ENCODE data around the gene C2orf42.
"Not testable (repeated sequence)": the region's sequence is repeated elsewhere in the genome, so short reads cannot be mapped to it uniquely, and the experiment has no call there.

The C2orf42 gene

DNA sequence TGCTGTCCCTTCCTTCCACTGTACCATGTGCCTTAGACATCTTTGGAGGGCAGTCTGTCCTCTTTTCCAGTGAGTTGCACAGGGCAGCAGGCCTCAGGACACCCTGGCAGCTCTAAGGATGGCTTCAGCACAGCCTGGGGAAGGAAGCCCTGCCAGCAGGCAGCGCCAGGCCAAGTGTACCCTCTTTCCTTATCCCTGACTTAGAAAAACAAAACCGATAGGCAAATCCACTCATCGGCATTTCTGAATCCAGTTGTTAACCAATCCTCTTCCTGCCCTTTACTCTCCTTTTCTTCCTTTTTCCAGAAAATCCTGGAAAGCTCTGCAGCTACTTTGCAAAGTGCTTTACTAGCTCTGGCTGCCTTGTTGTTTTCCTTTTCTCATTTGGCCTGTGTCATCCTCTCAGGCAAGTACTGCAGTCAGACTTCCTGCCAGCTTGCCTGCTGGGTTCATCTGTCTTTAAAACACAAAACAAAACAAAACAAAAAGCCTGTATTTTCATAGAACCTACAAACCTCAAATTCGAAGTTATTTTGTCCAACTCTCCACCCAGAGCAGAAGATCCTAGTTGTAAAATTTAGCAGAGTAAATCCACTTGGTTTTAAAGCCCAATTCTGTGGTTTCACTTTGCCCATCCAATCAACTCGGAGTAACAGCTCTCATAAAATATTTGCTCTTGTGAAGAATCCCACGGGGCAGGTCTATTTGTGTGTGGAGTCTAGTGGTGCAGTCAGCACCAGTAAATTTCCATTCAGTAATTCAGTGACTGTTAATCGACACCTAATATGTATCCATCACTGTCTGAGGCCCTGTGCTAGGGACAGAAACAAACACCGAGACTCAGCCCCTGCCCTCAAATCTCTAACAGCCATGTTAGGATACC, 58.3 kb downstream of the C2orf42 start:
- in situ Hi-C loops (cut with MboI; ENCODE audit: low sequenced_read_pairs) = no loop called here

DNA sequence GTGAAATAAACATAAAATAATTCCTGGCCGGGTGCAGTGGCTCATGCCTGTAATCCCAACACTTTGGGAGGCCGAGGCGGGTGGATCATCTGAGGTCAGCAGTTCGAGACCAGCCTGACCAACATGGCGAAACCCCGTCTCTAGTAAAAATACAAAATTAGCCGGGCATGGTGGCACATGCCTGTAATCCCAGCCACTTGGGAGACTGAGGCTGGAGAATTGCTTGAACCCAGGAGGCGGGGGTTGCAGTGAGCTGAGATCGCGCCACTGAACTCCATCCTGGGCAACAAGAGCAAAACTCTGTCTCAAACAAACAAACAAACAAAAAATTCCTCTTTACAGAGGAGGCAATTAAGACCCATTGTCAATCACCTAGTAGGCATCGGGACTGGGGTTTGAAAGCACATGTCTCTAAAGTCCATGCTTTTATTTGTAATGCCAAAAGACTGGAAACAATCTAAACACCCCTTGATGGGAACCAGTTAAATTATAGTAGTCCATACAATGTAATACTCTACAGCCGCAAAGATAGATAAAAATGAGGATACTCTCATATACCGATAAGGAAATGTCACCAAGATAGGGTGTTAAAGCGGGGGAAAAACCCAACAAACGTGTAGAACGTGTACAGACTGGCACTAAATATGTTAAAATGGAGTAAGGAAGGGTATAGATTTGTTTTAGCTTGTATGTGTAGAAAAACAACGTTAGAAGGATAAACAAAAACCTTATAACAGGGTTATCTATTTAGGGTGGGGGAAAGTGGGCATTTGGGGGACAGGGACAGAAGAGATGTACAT, 59.3 kb downstream of the C2orf42 start:
- in situ Hi-C loops (cut with MboI; ENCODE audit: low sequenced_read_pairs) = not testable (repeated sequence)

DNA sequence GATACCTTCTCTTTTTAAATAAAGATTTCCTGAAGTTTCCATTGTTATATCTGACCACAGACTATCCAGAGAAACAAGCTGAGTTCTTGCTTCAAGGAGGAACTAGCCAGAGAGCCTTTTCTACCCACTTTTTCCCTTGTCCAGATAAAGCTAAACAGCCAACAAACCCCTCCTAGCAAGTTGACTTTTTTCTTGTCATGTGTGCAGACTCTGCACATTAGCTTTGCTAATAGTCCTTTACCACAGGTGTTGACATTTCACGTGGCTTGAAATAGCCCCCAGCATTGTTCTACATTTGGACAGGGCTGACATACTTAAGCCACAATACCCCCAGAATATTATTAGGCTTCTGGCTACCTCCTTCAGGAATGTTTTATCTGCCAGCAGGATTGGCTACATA, 62.8 kb downstream of the C2orf42 start:
- in situ Hi-C loops (cut with MboI; ENCODE audit: low sequenced_read_pairs) = no loop called here

DNA sequence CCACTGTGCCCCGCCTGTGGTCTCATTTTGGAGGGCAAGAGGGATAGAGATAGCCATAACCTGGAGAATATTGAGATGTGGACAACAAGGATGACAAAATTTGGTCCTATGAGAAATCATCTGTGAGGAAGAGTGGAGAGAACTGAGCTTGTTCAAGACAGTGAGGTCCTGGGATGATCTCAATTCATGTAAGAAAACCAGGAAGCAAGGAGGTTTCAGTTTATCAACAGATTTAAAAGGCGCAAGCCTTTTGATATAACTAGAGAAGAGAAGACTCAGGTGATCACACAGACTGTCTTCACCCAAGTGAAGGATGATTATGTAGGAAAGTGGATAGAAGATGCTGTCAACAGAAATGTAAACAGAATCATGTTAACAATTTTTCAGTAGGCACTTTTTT, 64.4 kb downstream of the C2orf42 start:
- in situ Hi-C loops (cut with MboI; ENCODE audit: low sequenced_read_pairs) = no loop called here

DNA sequence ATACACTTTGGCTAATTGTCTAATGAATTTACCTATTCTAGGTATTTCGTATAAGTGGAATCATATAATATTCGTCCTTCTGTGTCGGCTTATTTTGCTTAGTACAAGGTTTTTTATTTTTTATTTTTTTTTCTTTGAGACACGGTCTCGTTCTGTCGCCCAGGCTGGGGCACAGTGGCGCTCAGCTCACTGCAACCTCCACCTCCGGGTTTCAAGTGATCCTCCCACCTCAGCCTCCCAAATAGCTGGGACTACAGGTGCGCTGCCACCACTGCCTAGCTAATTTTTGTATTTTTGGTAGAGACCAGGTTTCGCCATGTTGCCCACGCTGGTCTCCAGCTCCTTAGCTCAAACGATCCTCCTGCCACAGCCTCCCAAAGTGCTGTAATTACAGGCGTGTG, 65.3 kb downstream of the C2orf42 start:
- in situ Hi-C loops (cut with MboI; ENCODE audit: low sequenced_read_pairs) = no loop called here

DNA sequence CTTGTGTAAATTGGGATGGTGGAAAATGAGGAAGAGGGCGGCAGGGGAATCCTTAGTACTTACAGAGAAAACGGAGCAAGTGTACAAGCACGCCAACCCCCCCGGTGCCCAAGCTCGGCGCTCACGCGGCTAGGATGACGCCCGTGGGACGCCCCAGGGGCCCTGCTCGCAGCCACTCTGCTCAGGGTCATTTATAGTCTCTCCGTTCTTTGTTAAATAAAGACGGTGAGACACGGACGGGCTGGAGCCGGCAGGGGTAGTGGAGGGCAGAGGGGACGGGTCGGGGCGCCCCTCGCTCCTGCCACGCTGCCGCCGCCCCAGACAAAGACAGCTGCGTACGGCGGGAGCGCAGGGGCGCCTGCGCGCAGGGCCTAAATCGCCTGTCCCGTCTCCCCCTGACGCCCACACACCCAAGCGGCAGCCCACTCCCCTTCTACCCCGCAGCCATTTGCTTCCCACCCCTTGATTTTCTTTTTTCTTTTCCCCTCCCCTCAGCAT, 65.8 kb downstream of the C2orf42 start:
- in situ Hi-C loops (cut with MboI; ENCODE audit: low sequenced_read_pairs) = no loop called here

DNA sequence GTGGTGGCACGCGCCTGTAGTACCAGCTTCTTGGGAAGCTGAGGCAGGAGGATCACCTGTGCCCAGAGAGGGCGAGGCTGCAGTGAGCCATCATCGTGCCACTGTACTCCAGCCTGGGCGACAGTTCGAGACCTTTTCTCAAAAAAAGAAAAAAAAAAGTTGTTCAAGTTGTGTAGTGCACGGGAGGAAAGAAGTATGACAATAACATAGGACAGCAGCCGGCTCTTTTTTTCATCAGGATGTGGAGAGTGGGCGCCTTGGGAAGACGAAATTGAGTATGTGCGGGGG, 67.0 kb downstream of the C2orf42 start:
- in situ Hi-C loops (cut with MboI; ENCODE audit: low sequenced_read_pairs) = no loop called here

DNA sequence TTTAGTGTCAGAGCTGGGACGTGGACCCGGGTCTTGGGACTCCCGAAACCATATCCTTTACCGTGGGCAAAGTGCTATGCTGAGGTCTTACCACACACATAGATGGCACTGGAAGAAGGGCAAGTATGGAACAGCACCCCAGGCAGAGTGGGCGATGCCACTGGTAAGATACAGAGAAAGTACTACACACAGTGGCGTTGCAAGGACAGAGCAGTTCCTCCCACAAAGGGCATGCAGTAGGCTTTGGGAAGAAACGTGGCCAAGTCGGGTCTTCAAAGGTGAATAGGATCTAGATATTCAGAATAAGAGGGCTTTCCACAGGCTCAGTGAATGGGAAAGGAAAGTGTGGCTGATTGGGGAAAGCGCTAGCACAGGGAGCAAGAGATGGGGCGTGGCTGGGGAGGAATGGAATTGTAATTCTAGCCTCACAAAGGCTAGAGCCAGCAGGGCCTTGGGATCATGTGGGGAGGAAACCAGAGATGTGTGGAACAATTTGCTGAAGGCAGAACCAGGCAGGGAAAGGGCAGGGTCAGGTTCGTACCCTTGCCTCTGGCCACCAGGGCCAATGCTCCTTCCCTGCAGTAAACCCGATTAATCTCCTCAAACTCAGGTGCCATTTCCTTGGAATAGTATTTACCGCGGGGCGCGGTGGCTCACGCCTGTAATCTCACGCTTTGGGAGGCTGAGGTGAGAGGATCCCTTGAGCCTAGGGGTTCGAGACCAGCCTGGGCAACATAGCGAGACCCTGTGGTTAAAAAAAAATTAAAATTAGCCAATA, 67.6 kb downstream of the C2orf42 start:
- in situ Hi-C loops (cut with MboI; ENCODE audit: low sequenced_read_pairs) = no loop called here

DNA sequence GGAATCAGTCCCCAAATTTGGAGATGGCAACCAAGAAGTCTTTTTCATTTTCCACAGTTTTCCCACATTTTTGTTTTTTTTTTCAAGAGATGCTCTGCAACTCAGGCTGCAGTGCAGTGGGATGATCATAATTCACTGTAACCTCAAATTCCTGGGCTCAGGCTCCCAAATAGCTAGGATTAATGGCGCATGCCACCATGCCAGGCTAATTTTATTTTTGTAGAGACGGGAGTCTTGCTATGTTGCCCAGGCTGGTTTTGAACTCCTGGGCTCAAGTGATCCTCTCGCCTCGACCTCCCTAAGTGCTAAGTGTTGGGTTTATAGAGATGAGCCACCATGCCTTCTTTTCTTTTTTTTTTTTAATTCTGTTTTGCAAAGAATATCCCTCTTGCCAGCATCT, 68.3 kb downstream of the C2orf42 start:
- in situ Hi-C loops (cut with MboI; ENCODE audit: low sequenced_read_pairs) = no loop called here

DNA sequence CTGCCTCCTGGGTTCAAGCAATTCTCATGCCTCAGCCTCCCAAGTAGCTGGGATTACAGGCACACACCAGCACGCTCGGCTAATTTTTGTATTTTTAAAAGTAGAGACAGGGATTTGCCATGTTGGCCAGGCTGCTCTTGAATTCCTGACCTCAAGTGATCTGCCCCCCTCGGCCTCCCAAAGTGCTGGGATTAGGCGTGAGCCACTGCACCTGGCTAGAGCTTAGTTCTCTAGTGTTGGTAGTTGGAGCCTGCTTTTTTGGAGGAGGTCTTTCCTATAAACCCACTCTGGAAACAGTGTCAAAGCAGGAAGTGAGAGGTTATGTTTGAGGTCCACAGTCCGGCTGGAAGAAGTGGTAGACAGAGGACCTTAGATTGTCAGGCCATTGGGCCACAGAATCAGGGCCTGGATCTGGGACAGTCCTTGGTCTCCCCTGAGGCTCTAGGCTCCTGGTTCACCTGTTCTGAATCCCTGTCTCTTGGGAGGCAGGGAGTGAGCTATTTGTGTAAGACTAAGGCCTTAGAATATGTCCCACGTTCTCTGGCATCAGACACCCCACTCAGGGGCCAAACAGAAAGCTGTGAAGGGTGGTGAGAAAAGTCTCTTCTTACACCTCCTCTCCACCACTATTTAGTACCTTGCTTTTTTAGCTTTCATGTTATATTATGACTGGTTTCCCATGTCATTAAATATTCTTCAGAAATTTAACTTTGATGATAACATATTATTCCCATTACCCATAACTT, 69.0 kb downstream of the C2orf42 start:
- in situ Hi-C loops (cut with MboI; ENCODE audit: low sequenced_read_pairs) = no loop called here

DNA sequence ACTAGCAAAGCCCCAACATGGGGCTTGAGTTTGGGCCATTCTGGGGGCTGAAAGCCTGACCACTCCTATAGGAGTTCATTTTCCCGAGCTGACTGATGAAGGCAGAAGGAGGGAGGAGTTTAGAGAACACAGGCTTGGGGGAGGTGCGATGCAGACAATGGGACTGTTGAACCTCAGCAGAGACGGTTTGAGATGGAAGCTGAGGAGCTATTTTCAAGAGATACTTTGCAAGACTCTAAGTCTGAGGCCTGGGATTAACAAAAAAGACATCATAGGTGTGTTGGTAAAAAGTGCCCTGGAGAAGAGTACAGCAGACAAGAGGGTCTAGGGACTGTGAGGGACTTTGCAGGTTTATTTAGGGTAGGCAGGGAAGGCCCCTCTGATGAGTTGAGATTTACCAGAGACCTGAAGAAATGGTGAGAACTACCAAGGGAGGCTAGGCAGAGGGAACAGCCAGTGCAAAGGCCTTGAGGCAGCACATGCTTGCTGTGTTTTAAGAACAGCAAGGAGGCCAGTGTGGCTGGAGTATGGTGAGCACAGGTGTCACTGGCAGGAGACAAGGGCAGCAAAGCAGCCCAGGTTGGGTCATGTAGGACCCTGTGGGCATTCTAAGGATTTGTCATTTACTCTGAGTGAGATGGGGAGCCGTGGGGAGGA, 71.9 kb downstream of the C2orf42 start:
- in situ Hi-C loops (cut with MboI; ENCODE audit: low sequenced_read_pairs) = no loop called here

DNA sequence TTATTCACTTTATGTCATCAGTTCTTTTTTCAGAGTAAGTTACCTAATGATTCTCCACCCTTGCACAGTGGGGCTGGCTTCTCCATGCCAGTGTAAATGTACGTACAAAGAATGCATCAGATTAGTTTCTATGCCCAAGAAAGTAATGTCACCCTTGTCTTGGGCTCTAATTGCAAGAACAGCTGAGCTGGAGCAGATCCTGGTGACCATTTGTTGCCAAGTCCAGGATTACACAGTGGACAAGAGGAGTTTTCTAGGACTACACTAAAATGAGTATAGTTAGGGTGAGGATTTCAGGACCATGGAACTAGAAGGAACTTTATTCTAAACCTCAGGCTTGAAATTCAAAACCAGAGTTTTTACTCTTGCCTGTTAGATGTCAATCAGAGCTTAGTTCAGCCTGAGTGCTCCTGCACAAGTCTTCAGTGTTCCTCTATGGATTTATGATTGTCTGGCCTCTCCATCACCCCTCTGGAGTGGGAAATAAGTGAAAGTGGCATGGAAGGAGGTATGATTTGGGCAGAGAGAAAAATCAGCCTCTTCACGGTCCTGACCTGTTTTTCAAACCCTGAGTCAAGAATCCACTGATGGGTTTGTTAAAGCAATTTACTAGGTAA, 73.8 kb downstream of the C2orf42 start:
- in situ Hi-C loops (cut with MboI; ENCODE audit: low sequenced_read_pairs) = no loop called here

DNA sequence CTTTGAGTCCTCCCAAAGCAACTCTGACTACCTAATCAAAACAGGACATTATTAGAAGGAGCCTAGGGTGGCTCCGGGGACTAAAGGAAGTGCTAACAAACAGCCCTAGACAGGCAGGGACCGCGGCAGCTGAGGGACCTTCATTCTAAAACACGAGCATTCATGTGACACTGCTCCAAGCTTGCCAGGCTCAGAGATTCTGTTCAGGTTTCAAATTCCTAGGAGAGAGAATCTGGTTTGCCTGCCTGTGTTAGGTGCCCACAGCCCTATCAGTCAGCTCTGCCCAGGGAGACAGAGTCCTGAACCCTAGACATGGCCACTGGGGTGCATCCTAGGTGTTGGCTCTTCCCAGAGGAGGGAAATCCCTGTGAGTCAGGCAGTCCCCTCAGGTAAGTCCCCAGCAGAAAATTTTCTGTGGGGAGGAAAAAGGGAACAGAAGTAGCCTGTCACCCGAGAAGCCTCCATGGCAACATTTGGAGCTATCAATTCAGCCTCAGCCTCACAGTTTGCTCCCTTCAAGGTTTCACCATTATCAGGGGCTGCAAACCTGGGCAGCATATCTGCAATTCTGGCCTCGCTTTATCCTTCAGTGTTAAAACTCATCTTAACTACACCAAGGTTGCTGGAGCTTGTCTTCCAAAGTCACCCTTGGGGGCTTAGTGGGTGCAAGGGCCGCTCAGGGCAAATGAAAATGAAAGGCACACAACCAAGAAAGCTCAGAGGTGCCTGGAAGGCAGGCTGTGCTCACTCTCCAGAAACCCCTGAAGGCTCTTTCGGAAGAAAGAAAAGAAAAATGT, 75.0 kb downstream of the C2orf42 start:
- in situ Hi-C loops (cut with MboI; ENCODE audit: low sequenced_read_pairs) = no loop called here

DNA sequence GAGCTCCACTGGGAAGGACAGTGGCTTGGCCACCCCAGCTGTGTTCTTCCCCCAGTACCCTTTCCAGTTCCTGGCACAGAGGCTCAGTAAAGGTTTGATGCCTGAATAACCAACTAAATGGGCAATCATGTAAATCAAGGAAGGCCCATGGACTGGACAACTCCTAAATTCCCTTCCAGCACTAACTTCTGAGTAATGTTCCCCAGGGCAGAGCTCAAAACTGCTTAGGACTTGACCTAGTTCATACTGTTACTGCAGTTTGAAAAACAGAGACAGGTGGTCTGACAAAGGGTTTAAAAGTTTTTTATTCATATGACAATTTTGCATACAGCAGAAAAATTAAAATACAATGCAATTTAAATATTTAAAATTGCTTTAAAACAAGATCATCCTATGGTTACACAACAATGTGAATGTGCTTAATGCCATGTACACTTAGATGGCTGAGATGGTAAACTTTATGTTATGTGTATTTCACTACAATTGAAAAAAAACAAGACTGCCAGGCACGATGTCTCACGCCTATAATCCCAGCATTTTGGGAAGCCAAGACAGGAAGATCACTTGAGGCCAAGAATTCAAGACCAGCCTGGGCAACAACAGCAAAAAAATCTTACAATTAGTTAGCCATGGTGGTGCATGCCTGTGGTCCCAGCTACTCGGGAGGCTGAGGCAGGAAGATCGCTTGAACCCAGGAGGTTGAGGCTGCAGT, 77.3 kb downstream of the C2orf42 start:
- in situ Hi-C loops (cut with MboI; ENCODE audit: low sequenced_read_pairs) = no loop called here

DNA sequence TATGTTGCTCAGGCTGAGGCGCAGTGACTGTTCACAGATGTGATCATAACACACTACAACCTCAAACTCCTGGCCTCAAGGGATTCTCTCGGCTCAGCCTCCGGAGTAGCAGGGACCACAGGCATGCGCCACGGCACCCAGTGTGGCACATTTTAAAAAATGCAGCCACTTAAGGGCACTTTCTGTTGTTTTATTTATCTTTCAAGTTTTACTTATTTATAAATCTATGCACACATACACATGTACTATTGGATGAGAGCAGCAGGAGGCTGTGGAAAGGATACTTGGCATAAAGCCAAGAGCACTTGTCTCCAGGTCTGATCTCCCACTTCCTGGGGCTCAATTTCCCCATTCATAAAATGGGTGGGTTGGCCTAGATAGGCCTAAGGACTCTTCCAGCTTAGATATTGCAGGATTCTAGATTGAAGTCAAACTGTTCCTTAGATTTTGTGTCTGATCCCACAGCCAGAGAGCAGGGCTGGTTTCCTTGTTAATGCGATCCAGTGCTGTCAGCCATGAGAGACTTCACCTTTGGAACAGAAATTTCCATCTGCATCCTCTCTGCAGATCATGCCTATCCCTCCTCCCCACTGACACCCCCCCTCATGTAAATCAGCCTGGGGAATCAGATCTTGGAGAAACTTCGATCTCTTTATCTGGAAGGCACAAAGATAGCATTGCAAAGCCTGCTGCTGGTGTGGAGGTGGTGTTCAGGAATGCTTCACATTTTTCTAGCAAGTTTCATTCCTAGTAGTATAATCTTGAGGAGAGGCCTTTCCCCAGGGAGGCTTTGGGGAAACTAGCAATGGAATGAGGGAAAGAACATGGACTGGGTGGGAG, 78.8 kb downstream of the C2orf42 start:
- in situ Hi-C loops (cut with MboI; ENCODE audit: low sequenced_read_pairs) = no loop called here

DNA sequence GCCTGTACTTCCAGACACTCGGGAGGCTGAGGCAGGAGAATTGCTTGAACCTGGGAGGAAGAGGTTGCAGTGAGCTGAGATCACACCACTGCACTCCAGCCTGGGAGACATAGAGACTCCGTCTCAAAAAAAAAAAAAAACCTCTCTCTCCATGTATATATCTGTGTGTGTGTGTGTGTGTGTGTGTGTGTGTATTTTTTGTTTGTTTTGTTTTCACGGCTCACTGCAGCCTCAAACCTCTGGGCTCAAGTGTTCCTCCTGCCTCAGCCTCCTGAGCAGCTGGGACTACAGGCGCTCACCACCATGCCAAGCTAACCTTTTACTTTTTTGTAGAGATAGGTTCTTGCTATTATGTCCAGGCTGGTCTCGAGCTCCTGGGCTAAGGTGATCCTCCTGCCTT, 80.4 kb downstream of the C2orf42 start:
- in situ Hi-C loops (cut with MboI; ENCODE audit: low sequenced_read_pairs) = not testable (repeated sequence)

DNA sequence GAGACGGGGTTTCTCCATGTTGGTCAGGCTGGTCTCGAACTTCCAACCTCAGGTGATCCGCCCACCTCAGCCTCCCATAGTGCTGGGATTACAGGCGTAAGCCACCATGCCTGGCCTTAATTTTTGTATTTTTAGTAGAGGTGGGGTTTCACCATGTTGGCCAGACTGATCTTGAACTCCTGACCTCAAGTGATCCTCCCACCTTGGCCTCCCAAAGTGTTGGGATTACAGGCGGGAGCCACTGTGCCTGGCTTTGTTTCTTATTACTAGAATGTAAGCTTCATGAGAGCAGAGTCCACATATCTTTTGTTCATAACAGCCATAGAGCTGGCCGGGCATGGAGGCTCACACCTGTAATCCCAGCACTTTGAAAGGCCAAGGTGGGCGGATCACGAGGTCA, 84.7 kb downstream of the C2orf42 start:
- in situ Hi-C loops (cut with MboI; ENCODE audit: low sequenced_read_pairs) = not testable (repeated sequence)

Data from HL-60/S4 treated with phorbol 12-myristate 13-acetate at 8.2 ng/mL for 4 days and 3 days (cell line).